ENCODE results near the gene PAFAH1B2.

- TF ChIP-seq CTCF (IDR thresholded peaks at IDR 0.05) = no peak
- no peak for TF ChIP-seq POLR2A (IDR thresholded peaks at IDR 0.05)
These were observed 70.5 kb downstream of the PAFAH1B2 start for GRCh38 chr11:117214404-117215110.

Data from suprapubic skin (tissue), 3 donors.